A549 (cell line): ENCODE data around the gene TBX5. TPM values are rescaled to one million over a fixed set of nuclear protein-coding genes. Genes with fewer than 3 reads are reported as not detected.

Experiments
- ATAC-seq, 2 experiments: fragments of 200-7000 bp in 1 of 2; fragments of >200 bp in 1 of 2; cut with Nextera tagmentation in 1 of 2; cut with Tn5 transposase in 1 of 2; 3 replicates each; pipeline versions ENCODE4 v1.8.0 to v1.9.1; 2018 to 2020; ENCODE audit warnings: mild to moderate bottlenecking in 1 of 2, moderate library complexity in 1 of 2
- CTCF ChIA-PET: fragments of 300-600 bp; sonication (Branson Sonifier 250); formaldehyde crosslinking; extraction: SDS; loops from one replicate; lab custom pipeline; 2021; ENCODE audit warnings: antibody characterized with exemption, inconsistent platforms; lab: Yijun Ruan, JAX
- POLR2A ChIA-PET: fragments of 350-600 bp; formaldehyde crosslinking; extraction: SDS; loops from one replicate; lab custom pipeline; 2021; ENCODE audit warnings: antibody characterized with exemption, inconsistent platforms; lab: Yijun Ruan, JAX
- DNase-seq, 2 experiments: peaks; one replicate each; pipeline versions ENCODE4 v3.0.0 to v3.0.0-alpha.2; 2011 to 2016; ENCODE audit warnings: low read depth in 1 of 2, low spot score in 1 of 2
- FAIRE-seq: peaks from 2 replicates; lab custom pipeline; 2011; peaks lifted over from hg19 to GRCh38; lab: Jason Lieb, UNC
- H3K27ac ChIP-seq, 2 experiments: fragments of >200 bp; sonication (Bioruptor Twin); formaldehyde crosslinking; 3 replicates each; pipeline ENCODE4 v1.5.1; 2016 to 2017
- H3K4me1 ChIP-seq: fragments of >200 bp; sonication (Bioruptor Twin); formaldehyde crosslinking; 3 replicates; pipeline ENCODE4 v1.6.1; 2016
- H3K4me2 ChIP-seq: fragments of >200 bp; sonication (Bioruptor Twin); formaldehyde crosslinking; 3 replicates; pipeline ENCODE4 v1.6.1; 2016
- H3K4me3 ChIP-seq: fragments of >200 bp; sonication (Bioruptor Twin); formaldehyde crosslinking; 3 replicates; pipeline ENCODE4 v1.5.1; 2016
- H3K9me3 ChIP-seq: fragments of >200 bp; sonication (Bioruptor Twin); formaldehyde crosslinking; 3 replicates; pipeline ENCODE4 v1.6.1; 2016
- BCL3 ChIP-seq: fragments of >200 bp; sonication (Bioruptor Twin); formaldehyde crosslinking; IDR thresholded peaks from 3 replicates; pipeline ENCODE4 v1.6.1; 2016
- BHLHE40 ChIP-seq: IDR thresholded peaks from 2 replicates; pipeline ENCODE4 v1.6.1; 2012; ENCODE audit warnings: low read depth, low read length, inconsistent platforms
- CBX2 ChIP-seq: fragments of 200-600 bp; sonication (generic); IDR thresholded peaks from 2 replicates; pipeline ENCODE4 v1.6.1; 2016; ENCODE audit warnings: low read depth, mild to moderate bottlenecking, borderline replicate concordance
- CBX8 ChIP-seq: fragments of 200-600 bp; sonication (generic); IDR thresholded peaks from 2 replicates; pipeline ENCODE4 v1.6.1; 2016
- CEBPB ChIP-seq, 2 experiments: fragments of >200 bp in 1 of 2; sonication (Bioruptor Twin) in 1 of 2; formaldehyde crosslinking in 1 of 2; IDR thresholded peaks; 2 replicates each; pipeline ENCODE4 v1.6.1; 2012 to 2016
- CHD2 ChIP-seq: fragments of 150-350 bp; IDR thresholded peaks from 2 replicates; pipeline ENCODE4 v1.6.1; 2014; ENCODE audit warnings: low read length; ENCODE audit not compliant: partially characterized antibody
- EHMT2 ChIP-seq: fragments of 200-600 bp; sonication (generic); IDR thresholded peaks from 2 replicates; pipeline ENCODE4 v1.6.1; 2016; ENCODE audit warnings: antibody characterized with exemption, low read depth, mild to moderate bottlenecking, moderate library complexity
- ELK1 ChIP-seq: fragments of 150-350 bp; IDR thresholded peaks from 2 replicates; pipeline ENCODE4 v1.6.1; 2014; ENCODE audit warnings: low read depth, mild to moderate bottlenecking, low read length
- FOSL2 ChIP-seq, 2 experiments: fragments of 450-650 bp in 1 of 2; fragments of >200 bp in 1 of 2; sonication (Bioruptor Twin) in 1 of 2; formaldehyde crosslinking; IDR thresholded peaks; 2 replicates each; pipeline versions ENCODE4 v1.5.0 to v1.6.1; 2016 to 2020; ENCODE audit warnings: mild to moderate bottlenecking in 1 of 2, moderate library complexity in 1 of 2
- FOXS1 ChIP-seq: fragments of 250-450 bp; sonication (Bioruptor Pico); IDR thresholded peaks from 2 replicates; pipeline ENCODE4 v1.5.0; 2020; ENCODE audit warnings: mild to moderate bottlenecking, moderate library complexity
- GATA3 ChIP-seq: IDR thresholded peaks from 2 replicates; pipeline ENCODE4 v1.6.1; 2012; ENCODE audit warnings: borderline replicate concordance
- HOXB5 ChIP-seq: fragments of 250-450 bp; sonication (Bioruptor Pico); IDR thresholded peaks from 2 replicates; pipeline ENCODE4 v1.5.0; 2020; ENCODE audit warnings: mild to moderate bottlenecking, moderate library complexity
- KDM5A ChIP-seq: fragments of 200-600 bp; sonication (generic); IDR thresholded peaks from 2 replicates; pipeline ENCODE4 v1.6.1; 2016; ENCODE audit warnings: antibody characterized with exemption, mild to moderate bottlenecking
- MAFK ChIP-seq: fragments of 450-650 bp; IDR thresholded peaks from 2 replicates; pipeline ENCODE4 v1.6.1; 2014; ENCODE audit not compliant: partially characterized antibody
- NR3C1 ChIP-seq: fragments of >200 bp; sonication (Bioruptor Twin); formaldehyde crosslinking; IDR thresholded peaks from 3 replicates; pipeline ENCODE4 v1.6.1; 2017
- POLR2A ChIP-seq: IDR thresholded peaks from 2 replicates; pipeline ENCODE4 v1.6.1; 2012; ENCODE audit warnings: mild to moderate bottlenecking, low read length
- POLR2AphosphoS2 ChIP-seq: conservative IDR thresholded peaks from 2 replicates; pipeline ENCODE4 v1.6.1; 2012; ENCODE audit warnings: low read length, improper control_type of control experiment, inconsistent platforms
- RFX5 ChIP-seq: fragments of 450-650 bp; IDR thresholded peaks from 2 replicates; pipeline ENCODE4 v1.7.1; 2014; ENCODE audit warnings: antibody characterized with exemption, mild to moderate bottlenecking, moderate library complexity
- RNF2 ChIP-seq: fragments of 200-600 bp; sonication (generic); IDR thresholded peaks from 2 replicates; pipeline ENCODE4 v1.6.1; 2016; ENCODE audit warnings: low read depth, mild to moderate bottlenecking, antibody characterized with exemption, moderate library complexity, borderline replicate concordance
- SREBF2 ChIP-seq: fragments of 450-650 bp; IDR thresholded peaks from 2 replicates; pipeline ENCODE4 v1.6.1; 2014; ENCODE audit warnings: mild to moderate bottlenecking, moderate library complexity
- TP53 ChIP-seq: fragments of 250-450 bp; sonication (Bioruptor Pico); IDR thresholded peaks from 2 replicates; pipeline ENCODE4 v1.5.0; 2021; ENCODE audit warnings: mild to moderate bottlenecking, moderate library complexity
- ZC3H11A ChIP-seq: fragments of 450-650 bp; IDR thresholded peaks from 2 replicates; pipeline ENCODE4 v1.6.1; 2014; ENCODE audit warnings: antibody characterized with exemption, mild to moderate bottlenecking
- ZFP36 ChIP-seq: fragments of 450-650 bp; IDR thresholded peaks from 2 replicates; pipeline ENCODE4 v1.6.1; 2014; ENCODE audit warnings: borderline replicate concordance; ENCODE audit not compliant: partially characterized antibody
- WGBS: methylation state at CpG from one replicate; pipeline ENCODE4 v1.1.6; 2017; ENCODE audit errors: missing lambda C conversion rate; 5-methylcytosine and 5-hydroxymethylcytosine counted together
- polyA plus RNA-seq, 4 experiments: library from polyadenylated mRNA; depleted of rRNA in 3 of 4; stranded (reverse); fragments of >200 nt; fragmentation: RNase III in 1 of 4; extraction: RNeasy Plus Mini Kit Qiagen cat#74134 plus additional on column Dnase treatment in 1 of 4; gene quantifications; 2 replicates in 3 of 4; 3 replicates in 1 of 4; pipeline ENCODE4 v1.2.3, GENCODE V29; 2011 to 2017
- TF ChIP-seq, protein P1 (sequence below): IDR thresholded peaks from 2 replicates; pipeline ENCODE4 v1.6.1; 2012; ENCODE audit warnings: low read depth, borderline replicate concordance
- TF ChIP-seq, protein P2 (sequence below): fragments of 250-450 bp; sonication (Bioruptor Pico); IDR thresholded peaks from 2 replicates; pipeline ENCODE4 v1.5.0; 2021; ENCODE audit warnings: mild to moderate bottlenecking, moderate library complexity, borderline replicate concordance

TBX5 gene
- polyA plus RNA-seq, 2 of the 4 experiments (the other 2 are of a cell fraction): not detected

DNA sequence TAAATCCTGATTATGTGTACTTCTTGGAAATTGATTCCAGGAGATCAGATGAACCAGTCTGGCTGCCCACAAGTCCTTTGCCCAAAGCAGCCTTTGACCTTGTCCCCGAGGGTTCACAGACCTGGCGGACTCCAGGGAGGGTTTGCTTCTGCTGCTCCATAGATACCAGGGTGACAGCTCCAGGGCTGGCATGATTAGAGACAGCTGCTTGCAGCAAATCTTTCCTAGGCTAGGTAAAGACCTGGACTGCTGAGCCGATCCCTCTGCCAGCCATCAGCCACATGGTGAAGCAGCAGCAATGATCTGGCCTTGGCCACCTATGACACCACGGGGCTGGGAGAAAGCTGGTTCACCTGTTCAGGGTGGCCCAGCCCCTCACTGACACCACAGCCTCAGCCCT lies 10.1 kb upstream of the TBX5 start:
- no peak for DNase-seq
- no peak overlapping the region for H3K4me2 ChIP-seq
- H3K4me1 ChIP-seq: no peaks in the 10 kb centered on the region
- H3K9me3 ChIP-seq: no peaks in the 10 kb centered on the region
- CTCF ChIA-PET: no interaction called here
- H3K4me3 ChIP-seq: no peak overlapping the region
- ATAC-seq: no peak
- TF ChIP-seq POLR2A (no peak), CHD2 (no peak), MAFK (no peak), BCL3 (no peak), NR3C1 (no peak), KDM5A (no peak), CBX8 (no peak), GATA3 (no peak), TP53 (no peak)
- WGBS: 19% methylated on average over 2 of the region's 4 CpGs
- FAIRE-seq: no peak
- POLR2A ChIA-PET: no interaction called here
- H3K27ac ChIP-seq: no peak overlapping the region

GRCh38 chr12:114415525-114415868 lies 9.6 kb upstream of the TBX5 start:
- 31% methylated on average over 7 of the region's 7 CpGs for WGBS
- DNase-seq (no peak), FAIRE-seq (no peak)

GRCh38 chr12:114414866-114415524 lies 9.1 kb upstream of the TBX5 start:
- no peak overlapping the region for H3K4me2 ChIP-seq
- no peak for FAIRE-seq
- POLR2A ChIA-PET: no interaction called here

More at GRCh38 chr12:114415525-114415868, 9.6 kb upstream of the TBX5 start:
- POLR2A ChIA-PET: no interaction called here
- Histone ChIP-seq H3K9me3 (no peaks in the 10 kb centered on the region), H3K4me2 (no peak overlapping the region), H3K4me1 (no peaks in the 10 kb centered on the region), H3K27ac (no peak overlapping the region), H3K4me3 (no peak overlapping the region)
- ATAC-seq: no peak
- CTCF ChIA-PET: no interaction called here
- TF ChIP-seq HOXB5 (CRISPR knock-in tag) (no peak), KDM5A (no peak), FOXS1 (CRISPR knock-in tag) (no peak), EHMT2 (no peak), SREBF2 (no peak), BHLHE40 (no peak), NR3C1 (no peak), CBX2 (no peak), RNF2 (no peak), ELK1 (no peak), RFX5 (no peak), POLR2AphosphoS2 (no peak), CEBPB (IDR thresholded peaks at IDR 0.05) (no peak), ZC3H11A (no peak), FOSL2 (IDR thresholded peaks at IDR 0.05) (no peak), FOSL2 (CRISPR knock-in tag; IDR thresholded peaks at IDR 0.05) (no peak), ZFP36 (no peak), CBX8 (no peak)
- TF ChIP-seq, protein P1, sequence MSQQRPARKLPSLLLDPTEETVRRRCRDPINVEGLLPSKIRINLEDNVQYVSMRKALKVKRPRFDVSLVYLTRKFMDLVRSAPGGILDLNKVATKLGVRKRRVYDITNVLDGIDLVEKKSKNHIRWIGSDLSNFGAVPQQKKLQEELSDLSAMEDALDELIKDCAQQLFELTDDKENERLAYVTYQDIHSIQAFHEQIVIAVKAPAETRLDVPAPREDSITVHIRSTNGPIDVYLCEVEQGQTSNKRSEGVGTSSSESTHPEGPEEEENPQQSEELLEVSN: no peak
- TF ChIP-seq, protein P2, sequence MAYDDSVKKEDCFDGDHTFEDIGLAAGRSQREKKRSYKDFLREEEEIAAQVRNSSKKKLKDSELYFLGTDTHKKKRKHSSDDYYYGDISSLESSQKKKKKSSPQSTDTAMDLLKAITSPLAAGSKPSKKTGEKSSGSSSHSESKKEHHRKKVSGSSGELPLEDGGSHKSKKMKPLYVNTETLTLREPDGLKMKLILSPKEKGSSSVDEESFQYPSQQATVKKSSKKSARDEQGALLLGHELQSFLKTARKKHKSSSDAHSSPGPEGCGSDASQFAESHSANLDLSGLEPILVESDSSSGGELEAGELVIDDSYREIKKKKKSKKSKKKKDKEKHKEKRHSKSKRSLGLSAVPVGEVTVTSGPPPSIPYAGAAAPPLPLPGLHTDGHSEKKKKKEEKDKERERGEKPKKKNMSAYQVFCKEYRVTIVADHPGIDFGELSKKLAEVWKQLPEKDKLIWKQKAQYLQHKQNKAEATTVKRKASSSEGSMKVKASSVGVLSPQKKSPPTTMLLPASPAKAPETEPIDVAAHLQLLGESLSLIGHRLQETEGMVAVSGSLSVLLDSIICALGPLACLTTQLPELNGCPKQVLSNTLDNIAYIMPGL: no peak
- TF ChIP-seq, all 56 proteins: peak for 0

More at GRCh38 chr12:114414866-114415524, 9.1 kb upstream of the TBX5 start:
- WGBS: 25% methylated on average over 10 of the region's 11 CpGs
- DNase-seq (no peak), ATAC-seq (no peak)
- H3K4me3 ChIP-seq: no peak overlapping the region
- no peaks in the 10 kb centered on the region for H3K4me1 ChIP-seq
- CTCF ChIA-PET: no interaction called here
- H3K9me3 ChIP-seq: no peaks in the 10 kb centered on the region
- no peak overlapping the region for H3K27ac ChIP-seq
- no peak for TF ChIP-seq MAFK
